BLaER1 (cell line): ENCODE data around the gene SEC14L3.

ENCODE experiments used
- H3K27ac ChIP-seq: shearing (Covaris generic); formaldehyde crosslinking; 2 replicates; pipeline ENCODE4 v1.8.1; 2022
- H3K27me3 ChIP-seq: shearing (Covaris generic); formaldehyde crosslinking; 2 replicates; pipeline ENCODE4 v1.8.1; 2022
- H3K36me3 ChIP-seq: shearing (Covaris generic); formaldehyde crosslinking; 2 replicates; pipeline ENCODE4 v1.8.1; 2022
- H3K4me1 ChIP-seq: shearing (Covaris generic); formaldehyde crosslinking; 2 replicates; pipeline ENCODE4 v1.8.1; 2022
- H3K4me2 ChIP-seq: shearing (Covaris generic); formaldehyde crosslinking; 2 replicates; pipeline ENCODE4 v1.8.1; 2022
- H3K4me3 ChIP-seq: shearing (Covaris generic); formaldehyde crosslinking; 2 replicates; pipeline ENCODE4 v1.8.1; 2022
- H3K9ac ChIP-seq: shearing (Covaris generic); formaldehyde crosslinking; 2 replicates; pipeline ENCODE4 v1.8.1; 2022
- H3K9me3 ChIP-seq: shearing (Covaris generic); formaldehyde crosslinking; 2 replicates; pipeline ENCODE4 v1.8.1; 2022
- H4K20me1 ChIP-seq: shearing (Covaris generic); formaldehyde crosslinking; 2 replicates; pipeline ENCODE4 v1.8.1; 2022
- Cebpa-rat ChIP-seq: shearing (Covaris generic); IDR thresholded peaks from 2 replicates; pipeline ENCODE4 v1.8.1; 2022

The SEC14L3 gene

GRCh38 chr22:30425616-30426387, 46.0 kb downstream of the SEC14L3 start, which contains the start of gene MTFP1:
TSS of gene MTFP1 (plus strand) at chr22:30425768. CDS start at chr22:30425880, 112 bp downstream.
- no peaks in the 10 kb centered on the region for H3K27me3 ChIP-seq
- H3K36me3 ChIP-seq = peaks cover 38% of the 10 kb centered on the region
- peaks cover 51% of the 10 kb centered on the region for H3K4me1 ChIP-seq
- peaks cover 20% of the 10 kb centered on the region for H4K20me1 ChIP-seq
- H3K4me2 ChIP-seq = peak within 1 kb of the TSS; percentile 88
- peak within 1 kb of the TSS; percentile 89 for H3K9ac ChIP-seq
- TF ChIP-seq Cebpa-rat = no peak
- peak within 1 kb of the TSS; percentile 96 for H3K4me3 ChIP-seq
- H3K27ac ChIP-seq = peak within 1 kb of the TSS; percentile 88
- no peaks in the 10 kb centered on the region for H3K9me3 ChIP-seq

- Histone ChIP-seq H3K4me3 (peak overlapping the region; percentile 96), H3K27me3 (no peaks in the 10 kb centered on the region), H3K4me2 (peak overlapping the region; percentile 88), H3K27ac (peak overlapping the region; percentile 88), H3K9me3 (no peaks in the 10 kb centered on the region), H4K20me1 (peaks cover 20% of the 10 kb centered on the region), H3K9ac (peak overlapping the region; percentile 89), H3K4me1 (peaks cover 51% of the 10 kb centered on the region), H3K36me3 (peaks cover 42% of the 10 kb centered on the region)
- TF ChIP-seq Cebpa-rat = no peak
These were observed 46.5 kb downstream of the SEC14L3 start for GRCh38 chr22:30425327-30425615.

GRCh38 chr22:30424534-30425326, 47.1 kb downstream of the SEC14L3 start:
- Histone ChIP-seq H3K4me2 (peak overlapping the region; percentile 88), H3K9me3 (no peaks in the 10 kb centered on the region), H4K20me1 (peaks cover 20% of the 10 kb centered on the region), H3K9ac (peak overlapping the region; percentile 89), H3K27me3 (no peaks in the 10 kb centered on the region), H3K36me3 (peaks cover 43% of the 10 kb centered on the region), H3K4me1 (peaks cover 51% of the 10 kb centered on the region), H3K27ac (peak overlapping the region; percentile 88), H3K4me3 (peak overlapping the region; percentile 96)
- no peak for TF ChIP-seq Cebpa-rat

- H3K4me1 ChIP-seq = peaks cover 51% of the 10 kb centered on the region
These were observed 47.8 kb downstream of the SEC14L3 start for GRCh38 chr22:30423959-30424533.

GRCh38 chr22:30423301-30423958, 48.4 kb downstream of the SEC14L3 start:
- H3K4me2 ChIP-seq = peak overlapping the region; percentile 92
- peak overlapping the region; percentile 96 for H3K4me3 ChIP-seq
- peaks cover 16% of the 10 kb centered on the region for H4K20me1 ChIP-seq
- peak overlapping the region; percentile 82 for H3K9ac ChIP-seq
- peaks cover 41% of the 10 kb centered on the region for H3K36me3 ChIP-seq
- H3K27me3 ChIP-seq = no peaks in the 10 kb centered on the region
- H3K9me3 ChIP-seq = no peaks in the 10 kb centered on the region
- TF ChIP-seq Cebpa-rat = no peak
- H3K4me1 ChIP-seq = peaks cover 51% of the 10 kb centered on the region
- H3K27ac ChIP-seq = peak overlapping the region; percentile 88

More at GRCh38 chr22:30423959-30424533, 47.8 kb downstream of the SEC14L3 start:
- peak overlapping the region; percentile 89 for H3K9ac ChIP-seq
- TF ChIP-seq Cebpa-rat = no peak
- peak overlapping the region; percentile 92 for H3K4me2 ChIP-seq
- H4K20me1 ChIP-seq = peaks cover 20% of the 10 kb centered on the region
- H3K27ac ChIP-seq = peak overlapping the region; percentile 88
- peak overlapping the region; percentile 96 for H3K4me3 ChIP-seq
- H3K27me3 ChIP-seq = no peaks in the 10 kb centered on the region
- H3K9me3 ChIP-seq = no peaks in the 10 kb centered on the region
- peaks cover 41% of the 10 kb centered on the region for H3K36me3 ChIP-seq

GRCh38 chr22:30422481-30423300, 49.1 kb downstream of the SEC14L3 start:
- Histone ChIP-seq H4K20me1 (peaks cover 9% of the 10 kb centered on the region), H3K27me3 (no peaks in the 10 kb centered on the region), H3K27ac (peak overlapping the region; percentile 88), H3K36me3 (peaks cover 41% of the 10 kb centered on the region), H3K9me3 (no peaks in the 10 kb centered on the region), H3K4me1 (peaks cover 51% of the 10 kb centered on the region), H3K4me3 (peak overlapping the region; percentile 96), H3K4me2 (peak overlapping the region; percentile 92), H3K9ac (peak overlapping the region; percentile 82)
- no peak for TF ChIP-seq Cebpa-rat

GRCh38 chr22:30421695-30422480, 49.9 kb downstream of the SEC14L3 start:
- Histone ChIP-seq H4K20me1 (peaks cover 1% of the 10 kb centered on the region), H3K27me3 (no peaks in the 10 kb centered on the region), H3K9ac (peak overlapping the region; percentile 82), H3K27ac (peak overlapping the region; percentile 88; the same call in 1 of the 2 replicates), H3K36me3 (peaks cover 41% of the 10 kb centered on the region), H3K4me3 (peak overlapping the region; percentile 96; the same call in 1 of the 2 replicates), H3K4me1 (peaks cover 45% of the 10 kb centered on the region), H3K9me3 (no peaks in the 10 kb centered on the region), H3K4me2 (peak overlapping the region; percentile 92)
- TF ChIP-seq Cebpa-rat = no peak

GRCh38 chr22:30420347-30421125, 51.3 kb downstream of the SEC14L3 start:
- no peaks in the 10 kb centered on the region for H3K27me3 ChIP-seq
- no peaks in the 10 kb centered on the region for H4K20me1 ChIP-seq
- no peak overlapping the region for H3K27ac ChIP-seq
- TF ChIP-seq Cebpa-rat = no peak
- peaks cover 36% of the 10 kb centered on the region for H3K4me1 ChIP-seq
- H3K9me3 ChIP-seq = no peaks in the 10 kb centered on the region
- H3K4me2 ChIP-seq = no peak overlapping the region
- peaks cover 54% of the 10 kb centered on the region for H3K36me3 ChIP-seq
- no peak overlapping the region for H3K9ac ChIP-seq
- no peak overlapping the region for H3K4me3 ChIP-seq
